ENCODE results near the gene STOML2. TPM values are rescaled to one million over a fixed set of nuclear protein-coding genes. Genes with fewer than 3 reads are reported as not detected.

STOML2 gene
- total RNA-seq, 1 experiment from 2014 or later: 214 TPM

GRCh38 chr9:35071814-35072460 lies 31.0 kb downstream of the STOML2 start (continued):
- TF ChIP-seq NFE2L1 (CRISPR knock-in tag; IDR thresholded peaks at IDR 0.05) (peak; percentile 96), CDX4 (CRISPR knock-in tag; IDR thresholded peaks at IDR 0.05; ENCODE audit: borderline replicate concordance) (0 out of 2 replicates have a peak, but pooled peaks have one; percentile 25), ZNF121 (CRISPR knock-in tag; IDR thresholded peaks at IDR 0.05) (no peak), ZNF232 (CRISPR knock-in tag; IDR thresholded peaks at IDR 0.05) (peak; percentile 67; the same call in 1 of the 2 replicates), E2F4 (CRISPR knock-in tag; IDR thresholded peaks at IDR 0.05; ENCODE audit: borderline replicate concordance, low read depth) (no peak), CREM (CRISPR knock-in tag; IDR thresholded peaks at IDR 0.05) (no peak; the same call in 1 of the 2 replicates), MLX (CRISPR knock-in tag; IDR thresholded peaks at IDR 0.05) (0 out of 2 replicates have a peak, but pooled peaks have one; percentile 45), OVOL2 (CRISPR knock-in tag; IDR thresholded peaks at IDR 0.05; ENCODE audit: borderline replicate concordance) (no peak), JAZF1 (CRISPR knock-in tag; IDR thresholded peaks at IDR 0.05) (no peak), KAT7 (CRISPR knock-in tag; IDR thresholded peaks at IDR 0.05; ENCODE audit: borderline replicate concordance) (peak; percentile 71; the same call in 1 of the 2 replicates), ZNF416 (CRISPR knock-in tag; IDR thresholded peaks at IDR 0.05) (no peak), IRF1 (CRISPR knock-in tag; IDR thresholded peaks at IDR 0.05) (no peak), HMGXB4 (CRISPR knock-in tag; IDR thresholded peaks at IDR 0.05) (peak; percentile 97), MAX (CRISPR knock-in tag; IDR thresholded peaks at IDR 0.05) (peak; percentile 69; the same call in 1 of the 2 replicates), MXD4 (CRISPR knock-in tag; IDR thresholded peaks at IDR 0.05; ENCODE audit: borderline replicate concordance) (no peak), PRDM15 (CRISPR knock-in tag; IDR thresholded peaks at IDR 0.05) (peak; percentile 95), FOXJ3 (CRISPR knock-in tag; IDR thresholded peaks at IDR 0.05; ENCODE audit: borderline replicate concordance) (no peak), ZNF512 (CRISPR knock-in tag; IDR thresholded peaks at IDR 0.05; ENCODE audit: borderline replicate concordance) (no peak), NR1H2 (CRISPR knock-in tag; IDR thresholded peaks at IDR 0.05) (no peak), NFYB (CRISPR knock-in tag; conservative IDR thresholded peaks at IDR 0.05; ENCODE audit: low read depth) (peak; percentile 41; the same call in 1 of the 2 replicates), USF1 (CRISPR knock-in tag; IDR thresholded peaks at IDR 0.05) (no peak), TP53 (CRISPR knock-in tag; IDR thresholded peaks at IDR 0.05) (peak; percentile 77; the same call in 1 of the 2 replicates), FOXP1 (CRISPR knock-in tag; IDR thresholded peaks at IDR 0.05; ENCODE audit: borderline replicate concordance) (no peak), CBFB (CRISPR knock-in tag; IDR thresholded peaks at IDR 0.05; ENCODE audit: low read depth) (no peak), TCF7 (CRISPR knock-in tag; IDR thresholded peaks at IDR 0.05; ENCODE audit: low read depth) (no peak), HMGA2 (CRISPR knock-in tag; IDR thresholded peaks at IDR 0.05) (no peak), TEAD4 (CRISPR knock-in tag; IDR thresholded peaks at IDR 0.05) (no peak)

Measured in WTC11 (cell line).